ENCODE measurements around the gene CALCOCO1. TPM values are rescaled to one million over a fixed set of nuclear protein-coding genes. Genes with fewer than 3 reads are reported as not detected.

The CALCOCO1 gene
- total and polyA plus RNA-seq, 9 donors, result 52.2 to 202 (median 142) TPM

- no peaks in the 10 kb centered on the region for H3K9me3 ChIP-seq
- H3K4me1 ChIP-seq (ENCODE audit: insufficient read depth), result no peaks in the 10 kb centered on the region
- peak in 1 of 5 donors; percentile 43 for DNase-seq
- WGBS, 3 donors, result 11 to 17% (median 13%) methylated on average over 57 of the region's 57 CpGs
- TF ChIP-seq CTCF (IDR thresholded peaks at IDR 0.05), result no peak
- TF ChIP-seq EP300 (IDR thresholded peaks at IDR 0.05), result no peak
- no peak for TF ChIP-seq POLR2A (IDR thresholded peaks at IDR 0.05)
- H3K27me3 ChIP-seq, result no peaks in the 10 kb centered on the region
- no peak overlapping the region for H3K4me3 ChIP-seq
- intact Hi-C loops (cut with DNase I), result no loop called here
- no peaks in the 10 kb centered on the region for H3K36me3 ChIP-seq
- H3K27ac ChIP-seq, result no peak overlapping the region
These were observed 31.8 kb downstream of the CALCOCO1 start for GRCh38 chr12:53695152-53696145.

GRCh38 chr12:53694756-53695151 lies 32.5 kb downstream of the CALCOCO1 start:
- no peak overlapping the region for H3K4me3 ChIP-seq
- no peak for DNase-seq
- H3K27me3 ChIP-seq, result no peaks in the 10 kb centered on the region
- H3K27ac ChIP-seq, result no peak overlapping the region
- H3K36me3 ChIP-seq, result no peaks in the 10 kb centered on the region
- H3K4me1 ChIP-seq (ENCODE audit: insufficient read depth), result no peaks in the 10 kb centered on the region
- intact Hi-C loops (cut with DNase I), result no loop called here
- TF ChIP-seq CTCF (IDR thresholded peaks at IDR 0.05) (no peak), POLR2A (IDR thresholded peaks at IDR 0.05) (no peak), EP300 (IDR thresholded peaks at IDR 0.05) (no peak)
- WGBS, 3 donors, result 79 to 80% (median 79%) methylated on average over 16 of the region's 16 CpGs
- H3K9me3 ChIP-seq, result no peaks in the 10 kb centered on the region

DNA sequence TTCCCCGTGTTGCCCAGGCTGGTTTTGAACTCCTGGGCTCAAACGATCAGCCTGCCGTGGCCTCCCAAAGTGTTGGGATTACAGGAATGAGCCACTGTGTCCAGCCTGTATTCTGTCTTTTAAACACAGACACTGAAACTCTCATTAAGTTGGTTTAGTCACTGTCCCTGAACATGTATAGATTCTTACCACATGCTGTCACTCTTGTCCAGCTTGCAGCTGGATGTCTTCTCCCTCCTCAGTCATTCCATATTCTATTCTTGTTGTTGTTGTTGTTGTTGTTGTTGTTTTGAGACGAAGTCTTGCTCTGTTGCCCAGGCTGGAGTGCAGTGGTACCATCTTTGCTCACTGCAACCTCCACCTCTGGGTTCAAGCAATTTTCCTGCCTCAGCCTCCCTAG lies 39.1 kb downstream of the CALCOCO1 start:
- WGBS, 3 donors, result 73 to 85% (median 81%) methylated on average over 4 of the region's 4 CpGs
- intact Hi-C loops (cut with DNase I), result no loop called here
- Histone ChIP-seq H3K27ac (no peak overlapping the region), H3K4me1 (ENCODE audit: insufficient read depth) (no peaks in the 10 kb centered on the region), H3K36me3 (no peaks in the 10 kb centered on the region), H3K9me3 (no peaks in the 10 kb centered on the region), H3K4me3 (no peak overlapping the region), H3K27me3 (no peaks in the 10 kb centered on the region)
- DNase-seq, result no peak
- no peak for TF ChIP-seq CTCF (IDR thresholded peaks at IDR 0.05)
- no peak for TF ChIP-seq POLR2A (IDR thresholded peaks at IDR 0.05)
- TF ChIP-seq EP300 (IDR thresholded peaks at IDR 0.05), result no peak

GRCh38 chr12:53686436-53686835 lies 40.8 kb downstream of the CALCOCO1 start:
- WGBS, 3 donors, result 51 to 72% (median 72%) methylated on average over 3 of the region's 3 CpGs

More at GRCh38 chr12:53686436-53686835, 40.8 kb downstream of the CALCOCO1 start:
- no peaks in the 10 kb centered on the region for H3K27me3 ChIP-seq
- no peak for DNase-seq
- no peaks in the 10 kb centered on the region for H3K4me1 ChIP-seq (ENCODE audit: insufficient read depth)
- TF ChIP-seq CTCF (IDR thresholded peaks at IDR 0.05), result no peak
- no peak for TF ChIP-seq EP300 (IDR thresholded peaks at IDR 0.05)
- no peak for TF ChIP-seq POLR2A (IDR thresholded peaks at IDR 0.05)
- no peaks in the 10 kb centered on the region for H3K9me3 ChIP-seq
- no peak overlapping the region for H3K4me3 ChIP-seq
- no peaks in the 10 kb centered on the region for H3K36me3 ChIP-seq
- intact Hi-C loops (cut with DNase I), result no loop called here
- H3K27ac ChIP-seq, result no peak overlapping the region
